ENCODE measurements around the gene PCDHB3.
A peak's percentile ranks its signal among the peaks of the same experiment; 100 is the strongest.
"Not testable (repeated sequence)": the region's sequence is repeated elsewhere in the genome, so short reads cannot be mapped to it uniquely, and the experiment has no call there.

The PCDHB3 gene

GRCh38 chr5:141100243-141100805 is at the start of gene PCDHB3:
Gene PCDHB3, plus strand, starts transcription at chr5:141100473. Its CDS starts 177 bp downstream, at chr5:141100650.
- DNase-seq = no peak

DNA sequence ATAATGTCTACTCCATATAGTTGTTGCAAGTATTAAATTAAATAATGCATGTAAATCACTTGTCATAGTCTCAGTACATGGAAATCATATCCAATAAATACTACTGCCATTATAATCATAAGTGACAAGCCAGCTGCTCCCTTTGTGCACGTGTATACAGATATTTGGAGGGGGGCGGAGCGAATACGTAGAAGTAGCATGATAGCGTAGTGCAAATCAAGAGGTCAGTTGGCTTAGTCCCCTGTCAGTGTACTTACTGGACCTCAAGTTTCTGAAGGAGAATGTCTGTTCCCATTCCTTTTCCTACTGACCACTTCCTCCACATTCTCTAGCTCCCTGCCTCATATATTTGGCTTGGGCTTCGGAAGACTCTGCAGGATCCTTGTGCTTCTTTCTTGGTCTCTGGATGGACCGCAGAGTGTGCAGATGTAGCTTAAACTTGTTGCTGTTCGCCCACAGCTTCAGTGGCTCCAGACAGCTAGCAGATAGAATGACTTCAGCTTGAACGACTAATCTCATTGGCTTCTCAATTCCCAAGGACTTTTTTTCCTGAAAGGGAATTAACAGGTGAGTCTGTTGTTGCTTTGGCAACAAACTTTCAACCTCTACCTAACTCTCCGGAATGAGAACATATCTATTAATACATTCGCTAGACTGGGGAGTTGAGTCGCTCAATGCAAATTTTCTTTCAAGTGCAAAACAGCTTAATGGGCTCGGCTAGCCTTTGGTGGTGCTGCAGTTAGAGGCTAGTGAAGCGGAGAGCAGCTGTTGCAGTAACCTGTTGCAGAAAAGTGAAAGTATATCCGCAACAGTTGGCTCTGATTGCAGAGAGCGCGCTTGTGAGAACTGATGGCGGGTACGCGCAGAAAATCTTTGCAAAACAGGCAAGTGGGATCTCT is 49.4 kb upstream of the PCDHB3 start, which contains the start of gene PCDHB1:
Gene PCDHB1, plus strand, starts transcription at position 753 of the 899 bp plus-strand sequence. Its CDS starts 97 bp downstream, at position 850.
- DNase-seq = peak in 1 of 2 experiments; percentile 70

- DNase-seq = peak in 1 of 2 experiments; percentile 70
Observed at GRCh38 chr5:141051521-141051866, 48.8 kb upstream of the PCDHB3 start.

DNA sequence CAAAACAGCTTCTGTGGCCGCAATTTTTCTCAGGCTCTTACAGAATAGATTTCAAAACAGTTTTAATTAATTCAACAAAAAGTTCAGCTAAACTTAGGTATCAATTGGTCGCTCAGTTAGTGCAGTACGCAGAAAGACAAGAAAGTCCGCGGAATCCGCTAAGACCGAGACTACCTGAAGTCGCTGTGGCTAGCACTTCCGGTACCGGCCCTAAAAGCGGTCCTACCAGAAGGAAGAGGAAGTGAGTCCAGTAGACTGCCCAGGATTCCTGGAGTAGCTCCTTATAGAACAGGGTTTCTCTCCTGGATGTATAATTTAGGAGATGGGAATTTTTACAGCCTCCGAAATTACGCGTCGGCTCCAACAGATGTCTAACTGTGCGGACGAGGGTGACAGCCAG is 22.4 kb upstream of the PCDHB3 start:
- DNase-seq = no peak

DNA sequence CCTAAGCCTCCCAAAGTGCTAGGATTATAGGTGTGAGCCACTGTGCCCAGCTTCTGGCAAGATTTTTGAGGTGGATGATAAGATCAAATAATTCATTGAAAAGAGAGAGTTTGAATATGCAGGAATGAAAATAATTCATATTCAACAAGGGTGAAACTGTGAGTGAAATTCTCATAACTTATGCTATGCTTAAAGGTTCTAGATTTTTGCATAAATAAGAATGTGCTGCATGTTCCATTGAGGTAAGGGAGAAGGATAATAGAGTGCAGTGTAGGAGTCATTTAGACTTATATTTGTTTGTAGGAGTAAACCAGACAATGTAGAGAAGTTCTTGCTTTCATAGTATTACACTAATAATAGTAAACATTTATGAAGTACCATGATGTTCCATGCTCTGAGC is 18.0 kb upstream of the PCDHB3 start:
- no peak for DNase-seq

GRCh38 chr5:141084487-141084989 is 15.7 kb upstream of the PCDHB3 start:
- peak; percentile 78 to 84 for DNase-seq

DNA sequence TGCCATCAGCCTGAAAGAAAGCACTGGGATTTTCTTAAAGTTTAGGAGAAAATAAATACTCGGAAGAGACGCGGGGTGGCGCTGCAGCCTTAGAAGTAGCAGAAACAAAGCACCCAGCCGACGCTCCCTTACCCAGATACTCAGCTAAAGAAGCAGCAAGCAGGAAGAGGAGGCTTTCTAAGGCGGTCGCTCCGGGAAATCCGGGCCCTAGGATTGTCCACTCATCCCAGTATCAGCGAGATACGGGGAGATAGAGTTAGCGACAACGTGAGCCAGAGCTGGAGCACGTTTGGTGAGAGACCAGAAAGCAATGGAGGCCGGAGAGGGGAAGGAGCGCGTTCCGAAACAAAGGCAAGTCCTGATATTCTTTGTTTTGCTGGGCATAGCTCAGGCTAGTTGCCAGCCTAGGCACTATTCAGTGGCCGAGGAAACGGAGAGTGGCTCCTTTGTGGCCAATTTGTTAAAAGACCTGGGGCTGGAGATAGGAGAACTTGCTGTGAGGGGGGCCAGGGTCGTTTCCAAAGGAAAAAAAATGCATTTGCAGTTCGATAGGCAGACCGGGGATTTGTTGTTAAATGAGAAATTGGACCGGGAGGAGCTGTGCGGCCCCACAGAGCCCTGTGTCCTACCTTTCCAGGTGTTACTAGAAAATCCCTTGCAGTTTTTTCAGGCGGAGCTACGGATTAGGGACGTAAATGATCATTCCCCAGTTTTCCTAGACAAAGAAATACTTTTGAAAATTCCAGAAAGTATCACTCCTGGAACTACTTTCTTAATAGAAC is 5.6 kb upstream of the PCDHB3 start, which contains the start of gene PCDHB2:
Gene PCDHB2, plus strand, starts transcription at position 135 of the 782 bp plus-strand sequence. Its CDS starts 176 bp downstream, at position 311.
- DNase-seq = no peak

- DNase-seq = no peak
Observed at GRCh38 chr5:141095263-141095641, 5.0 kb upstream of the PCDHB3 start.

DNA sequence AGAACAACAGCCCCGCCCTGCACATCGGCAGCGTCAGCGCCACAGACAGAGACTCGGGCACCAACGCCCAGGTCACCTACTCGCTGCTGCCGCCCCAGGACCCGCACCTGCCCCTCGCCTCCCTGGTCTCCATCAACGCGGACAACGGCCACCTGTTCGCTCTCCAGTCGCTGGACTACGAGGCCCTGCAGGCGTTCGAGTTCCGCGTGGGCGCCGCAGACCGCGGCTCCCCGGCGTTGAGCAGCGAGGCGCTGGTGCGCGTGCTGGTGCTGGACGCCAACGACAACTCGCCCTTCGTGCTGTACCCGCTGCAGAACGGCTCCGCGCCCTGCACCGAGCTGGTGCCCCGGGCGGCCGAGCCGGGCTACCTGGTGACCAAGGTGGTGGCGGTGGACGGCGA is 4.1 kb upstream of the PCDHB3 start:
- DNase-seq = not testable (repeated sequence)

- DNase-seq = not testable (repeated sequence)
Observed at GRCh38 chr5:141096586-141096985, 3.7 kb upstream of the PCDHB3 start.

DNA sequence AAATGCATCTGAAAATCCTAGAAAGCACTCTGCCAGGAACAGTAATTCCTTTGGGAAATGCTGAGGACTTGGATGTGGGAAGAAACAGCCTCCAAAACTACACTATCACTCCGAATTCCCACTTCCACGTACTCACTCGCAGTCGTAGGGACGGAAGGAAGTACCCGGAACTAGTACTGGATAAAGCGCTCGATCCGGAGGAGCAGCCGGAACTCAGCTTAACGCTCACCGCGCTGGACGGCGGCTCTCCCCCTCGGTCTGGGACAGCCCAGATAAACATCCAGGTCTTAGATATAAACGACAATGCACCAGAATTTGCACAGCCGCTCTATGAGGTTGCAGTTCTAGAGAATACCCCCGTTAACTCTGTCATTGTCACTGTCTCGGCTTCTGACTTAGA is 786 bp downstream of the PCDHB3 start:
- DNase-seq = no peak

- DNase-seq = not testable (repeated sequence)
Observed at GRCh38 chr5:141102070-141102469, 1.8 kb downstream of the PCDHB3 start.

- DNase-seq = not testable (repeated sequence)
Observed at GRCh38 chr5:141102471-141102870, 2.2 kb downstream of the PCDHB3 start.

DNA sequence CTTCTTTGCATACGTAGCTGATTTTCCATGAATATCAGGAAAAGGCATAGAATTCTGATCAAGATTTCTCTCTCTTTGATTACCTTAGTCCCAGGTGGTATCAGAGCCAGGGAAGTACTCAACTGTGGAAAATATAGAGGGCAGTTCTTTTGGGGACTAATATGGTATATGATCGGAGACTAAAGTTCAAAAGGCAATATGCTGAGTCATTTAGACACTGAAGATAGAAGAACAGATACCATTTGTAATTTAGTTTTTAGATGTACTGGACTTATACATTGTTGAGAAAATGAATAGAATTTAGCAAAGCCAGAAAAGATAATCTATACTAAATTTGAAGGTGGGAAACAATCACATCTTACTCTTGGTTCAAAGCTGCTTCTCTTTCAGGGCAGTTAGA is 5.1 kb downstream of the PCDHB3 start:
- DNase-seq = no peak

GRCh38 chr5:141119250-141119649 is 19.0 kb downstream of the PCDHB3 start:
- no peak for DNase-seq

GRCh38 chr5:141121563-141121962 is 21.3 kb downstream of the PCDHB3 start, which contains the start of gene PCDHB4:
Gene PCDHB4, plus strand, starts transcription at chr5:141121818. Its CDS starts 181 bp downstream, at chr5:141121999.
- DNase-seq = peak in 1 of 2 experiments; percentile 33

DNA sequence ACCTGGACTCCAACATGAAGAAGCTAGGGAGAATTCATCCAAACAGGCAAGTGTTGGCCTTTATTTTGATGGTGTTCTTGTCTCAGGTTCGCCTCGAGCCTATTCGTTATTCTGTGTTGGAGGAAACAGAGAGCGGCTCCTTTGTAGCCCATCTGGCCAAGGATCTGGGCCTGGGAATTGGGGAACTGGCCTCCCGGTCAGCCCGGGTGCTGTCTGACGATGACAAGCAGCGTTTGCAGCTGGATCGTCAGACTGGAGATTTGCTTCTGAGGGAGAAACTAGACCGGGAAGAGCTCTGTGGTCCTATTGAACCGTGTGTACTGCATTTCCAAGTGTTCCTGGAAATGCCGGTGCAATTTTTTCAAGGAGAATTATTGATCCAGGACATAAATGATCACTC is 21.7 kb downstream of the PCDHB3 start:
- no peak for DNase-seq

- not testable (repeated sequence) for DNase-seq
Observed at GRCh38 chr5:141123396-141124135, 23.3 kb downstream of the PCDHB3 start.

DNA sequence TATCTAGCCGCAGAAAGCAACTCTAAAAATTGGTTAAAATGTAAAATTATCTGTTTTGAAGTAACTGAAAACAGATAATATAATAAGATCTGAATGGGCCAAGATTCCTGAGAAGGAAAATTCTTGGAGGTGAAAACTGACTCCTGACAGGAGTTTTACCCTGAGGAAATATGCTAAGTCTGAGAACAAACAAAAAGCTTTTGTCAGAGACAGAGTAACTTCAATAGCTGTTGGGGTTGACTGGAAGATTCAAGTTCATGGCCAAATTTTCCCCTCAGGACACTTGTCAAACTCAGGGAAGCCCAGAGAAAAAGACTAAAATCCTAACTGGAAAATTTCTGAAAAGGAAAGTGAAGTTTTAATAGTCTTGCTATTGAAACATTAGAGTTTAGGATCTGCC is 27.0 kb downstream of the PCDHB3 start:
- DNase-seq = no peak

DNA sequence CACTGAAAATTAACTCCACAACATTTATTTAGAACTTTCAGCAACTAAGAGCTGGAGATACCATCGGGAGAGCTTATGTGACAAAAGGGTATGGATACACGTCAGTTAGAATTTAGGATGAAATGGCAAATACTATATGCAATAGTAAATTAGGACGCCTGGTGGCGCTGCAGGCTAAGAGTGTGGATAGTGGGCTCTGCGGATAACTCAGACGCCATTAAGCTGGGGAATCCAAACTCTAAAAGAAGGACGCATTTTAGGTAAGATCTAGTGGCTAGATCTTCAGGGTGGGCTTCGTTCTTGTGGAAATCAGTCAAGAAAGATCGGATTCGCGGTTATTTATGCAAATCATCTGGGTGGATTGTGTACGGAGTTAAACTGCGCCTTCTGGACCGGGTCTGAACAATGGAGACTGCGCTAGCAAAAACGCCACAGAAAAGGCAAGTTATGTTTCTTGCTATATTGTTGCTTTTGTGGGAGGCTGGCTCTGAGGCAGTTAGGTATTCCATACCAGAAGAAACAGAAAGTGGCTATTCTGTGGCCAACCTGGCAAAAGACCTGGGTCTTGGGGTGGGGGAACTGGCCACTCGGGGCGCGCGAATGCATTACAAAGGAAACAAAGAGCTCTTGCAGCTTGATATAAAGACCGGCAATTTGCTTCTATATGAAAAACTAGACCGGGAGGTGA is 34.9 kb downstream of the PCDHB3 start, which contains the start of gene PCDHB5:
Gene PCDHB5, plus strand, starts transcription at position 177 of the 688 bp plus-strand sequence. Its CDS starts 229 bp downstream, at position 406.
- no peak for DNase-seq

GRCh38 chr5:141135718-141136266 is 35.5 kb downstream of the PCDHB3 start:
- DNase-seq = no peak

Measured in NCI-H187 (cell line).